Astrocyte of the cerebellum (primary cell): ENCODE data around the gene OR51F1.
"Not testable (repeated sequence)": the region's sequence is repeated elsewhere in the genome, so short reads cannot be mapped to it uniquely, and the experiment has no call there.

Experiments used
- DNase-seq: peaks from one replicate; pipeline ENCODE4 v3.0.0-alpha.2; 2011; ENCODE audit warnings: low read depth
- H3K4me3 ChIP-seq: 2 replicates; pipeline ENCODE4 v1.5.1; 2011; ENCODE audit warnings: mild to moderate bottlenecking, low read depth, low read length, moderate library complexity
- CTCF ChIP-seq: IDR thresholded peaks from 2 replicates; pipeline ENCODE4 v1.5.1; 2012; ENCODE audit warnings: low read length, low read depth, moderate library complexity, mild to moderate bottlenecking; ENCODE audit errors: missing control alignments
- in situ Hi-C: cut with HindIII; loops from 2 replicates; pipeline ENCODE4 v1.10.0; 2017; ENCODE audit warnings: low sequenced_read_pairs

Gene OR51F1

GRCh38 chr11:4740735-4741134 lies 29.0 kb downstream of the OR51F1 start:
- DNase-seq, result no peak
- no peak overlapping the region for H3K4me3 ChIP-seq
- TF ChIP-seq CTCF, result no peak
- in situ Hi-C loops, result no loop called here

GRCh38 chr11:4727171-4727570 lies 42.6 kb downstream of the OR51F1 start:
- H3K4me3 ChIP-seq, result no peak overlapping the region
- no peak for DNase-seq
- no peak for TF ChIP-seq CTCF
- in situ Hi-C loops, result no loop called here

GRCh38 chr11:4722616-4723534 lies 46.9 kb downstream of the OR51F1 start:
- in situ Hi-C loops, H3K4me3 ChIP-seq, DNase-seq: not testable (repeated sequence)
